HG03521 (cell line): Measurements from ENCODE around the gene GALNT14.

Experiments used
- ATAC-seq: cut with Tn5 transposase; IDR thresholded peaks from one replicate; pipeline ENCODE4 v1.9.1; 2021; ENCODE audit warnings: mild to moderate bottlenecking, moderate library complexity; ENCODE audit not compliant: unreplicated experiment

Gene GALNT14

DNA sequence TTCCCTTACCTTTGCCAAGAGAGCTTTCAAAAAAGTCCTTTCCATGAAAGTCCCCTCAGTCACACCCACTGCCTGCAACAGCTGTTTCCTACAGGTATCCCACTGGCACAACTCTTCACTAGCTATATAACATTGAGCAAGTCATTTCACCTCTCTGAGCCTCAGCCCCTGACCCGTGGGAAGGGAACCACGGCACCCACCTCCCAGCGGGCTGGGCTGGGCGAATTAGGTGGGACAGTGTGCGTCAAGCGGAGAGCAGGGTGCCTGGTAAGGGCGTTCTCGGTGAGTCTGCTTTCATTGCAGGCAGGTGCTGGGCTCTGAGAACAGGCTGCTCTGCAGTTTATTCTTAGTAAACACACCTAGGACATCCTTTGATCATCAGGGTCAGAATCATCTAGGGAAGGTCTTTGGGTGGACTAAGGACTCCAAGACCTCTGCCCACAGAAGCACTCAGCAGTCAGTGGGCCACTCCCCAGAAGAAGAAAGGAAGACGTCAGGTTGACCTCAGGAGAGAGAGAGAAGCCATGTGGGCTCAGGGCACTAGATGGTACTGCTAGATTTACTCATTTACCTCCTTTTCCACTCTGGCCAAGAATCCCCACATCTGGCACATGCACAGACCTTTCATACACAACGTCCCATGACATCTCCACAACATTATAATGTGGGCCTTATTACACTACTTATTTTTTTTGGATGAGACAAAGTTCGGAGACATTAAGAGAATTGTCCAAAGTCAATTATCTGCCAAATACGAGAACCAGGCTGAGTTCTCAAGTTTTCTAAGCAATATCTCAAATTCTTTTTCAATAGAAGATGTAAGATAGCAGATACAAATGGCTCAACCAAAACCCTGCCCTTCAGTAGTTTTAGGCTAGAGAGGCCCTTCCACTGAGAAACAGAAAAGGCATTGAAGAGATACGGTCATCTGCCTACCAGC is 79.9 kb downstream of the GALNT14 start:
- ATAC-seq, result no peak

DNA sequence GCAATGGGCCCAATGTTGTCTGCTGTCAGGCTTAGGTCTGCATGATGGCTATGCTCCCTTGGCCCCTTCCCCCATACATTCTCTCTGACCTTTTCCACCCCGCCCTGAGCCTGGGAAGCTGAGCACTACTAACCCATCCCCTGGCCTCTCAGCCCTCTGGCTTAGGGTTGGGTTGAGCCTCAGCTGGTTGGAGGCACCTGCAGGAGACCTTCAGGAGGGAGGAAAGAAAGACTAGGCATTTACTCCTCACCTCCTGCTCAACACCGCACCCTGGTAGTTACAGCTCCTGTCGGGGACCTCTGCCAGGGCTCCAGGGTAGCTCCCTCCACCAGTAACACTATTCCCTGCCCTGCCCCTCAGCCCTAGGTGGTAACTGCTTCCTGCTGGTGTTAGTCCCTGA is 80.5 kb downstream of the GALNT14 start:
- no peak for ATAC-seq

DNA sequence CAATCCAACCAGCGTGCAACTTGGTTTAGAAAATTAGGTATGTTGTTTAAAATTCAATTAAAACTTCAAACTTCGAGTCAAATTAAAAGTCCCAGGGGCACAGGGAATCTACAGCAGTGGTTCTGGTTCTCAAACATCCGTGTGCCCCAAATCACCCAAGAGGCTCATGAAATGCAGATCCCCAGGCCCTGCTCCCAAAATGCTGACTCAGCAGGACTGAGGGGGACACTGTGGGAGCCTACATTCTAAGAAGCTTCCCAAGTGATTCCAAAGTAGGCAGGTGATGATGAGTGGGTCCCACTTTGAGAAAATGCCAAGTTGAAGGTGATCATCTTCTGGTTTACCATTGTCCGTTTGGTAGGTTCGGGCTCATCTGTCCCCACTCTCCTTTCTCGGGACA is 82.3 kb downstream of the GALNT14 start:
- no peak for ATAC-seq

DNA sequence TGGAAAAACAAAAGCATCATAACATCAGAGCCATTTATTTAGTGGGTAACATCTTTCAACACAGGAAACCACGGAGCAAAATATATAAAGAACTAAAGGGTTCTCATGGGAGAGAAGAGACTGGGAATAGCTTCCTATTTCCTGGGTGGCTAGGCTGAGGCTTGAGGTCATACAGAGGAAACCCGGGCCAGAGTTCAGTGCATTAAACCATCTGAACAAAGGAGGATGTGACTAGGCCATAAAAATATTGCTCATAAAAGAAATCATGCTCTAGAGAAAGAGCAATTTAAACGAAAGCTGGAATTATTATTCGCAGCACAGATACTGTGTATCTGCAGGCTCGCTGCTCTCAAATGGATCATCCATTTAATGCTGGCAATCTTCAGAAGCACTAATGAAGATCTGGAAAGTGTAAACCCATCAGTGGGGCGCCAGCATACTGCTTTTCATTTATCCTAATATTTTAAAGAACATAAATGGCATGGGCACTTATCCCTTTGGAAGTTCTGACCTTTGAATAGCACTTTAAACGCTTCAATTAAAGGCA is 83.3 kb downstream of the GALNT14 start:
- no peak for ATAC-seq

DNA sequence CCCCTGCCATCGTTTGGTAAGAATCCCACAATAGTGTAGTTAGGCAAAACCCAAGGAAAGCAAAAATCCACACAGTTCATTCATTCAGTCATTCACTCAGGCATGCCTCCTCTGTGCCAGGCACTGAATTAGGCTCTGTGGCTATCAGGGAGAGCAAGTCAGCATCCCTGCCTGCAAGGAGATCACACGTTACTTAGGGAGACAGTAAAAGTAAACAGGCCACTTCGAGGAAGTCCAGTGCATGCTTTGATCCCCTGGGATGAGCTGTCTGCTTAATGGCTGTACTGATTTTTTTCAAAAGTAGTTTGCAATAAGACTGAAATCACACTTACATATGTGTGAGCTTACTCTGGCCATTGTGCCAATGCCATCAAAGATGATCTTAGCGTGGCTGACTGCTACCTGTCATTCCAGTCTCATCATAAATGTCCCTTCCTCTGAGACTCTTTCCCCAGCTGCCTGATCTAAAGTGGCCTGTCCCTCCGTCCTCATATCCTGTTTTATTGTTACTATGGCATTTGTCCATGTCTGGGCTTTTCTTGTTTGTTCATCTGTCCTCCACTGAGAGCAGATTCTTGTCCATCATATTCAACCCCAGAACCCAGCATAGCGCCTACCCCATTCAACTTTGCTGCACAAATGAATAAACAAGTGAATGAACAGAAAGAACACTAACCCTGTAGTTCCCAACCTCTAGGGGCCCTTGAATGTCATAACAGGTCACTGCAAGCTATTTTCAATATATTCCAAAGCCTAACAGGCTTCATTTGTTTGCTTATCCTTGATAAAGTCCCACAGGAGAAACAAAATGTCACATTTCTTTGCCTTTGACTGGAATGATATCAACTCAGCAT is 84.1 kb downstream of the GALNT14 start:
- no peak for ATAC-seq

DNA sequence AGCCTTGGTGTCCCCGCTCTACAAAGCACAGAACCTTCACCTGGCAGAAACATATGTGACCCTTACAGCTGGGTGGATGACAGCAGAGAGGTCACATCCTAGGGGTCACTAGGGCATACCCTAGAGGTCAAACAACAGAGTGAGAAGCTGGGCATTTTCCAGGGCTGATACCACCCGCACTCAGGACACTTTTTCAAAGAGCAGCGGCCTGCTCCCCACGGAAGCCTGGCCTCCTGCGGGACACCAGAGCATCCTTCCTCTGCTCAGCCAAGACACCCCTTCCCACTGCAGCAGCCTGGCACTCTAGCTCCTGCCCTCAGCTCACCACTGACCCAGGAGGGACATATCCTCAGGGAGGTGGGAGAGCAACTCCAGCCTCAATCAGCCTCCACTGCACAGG is 86.0 kb downstream of the GALNT14 start:
- ATAC-seq, result no peak

DNA sequence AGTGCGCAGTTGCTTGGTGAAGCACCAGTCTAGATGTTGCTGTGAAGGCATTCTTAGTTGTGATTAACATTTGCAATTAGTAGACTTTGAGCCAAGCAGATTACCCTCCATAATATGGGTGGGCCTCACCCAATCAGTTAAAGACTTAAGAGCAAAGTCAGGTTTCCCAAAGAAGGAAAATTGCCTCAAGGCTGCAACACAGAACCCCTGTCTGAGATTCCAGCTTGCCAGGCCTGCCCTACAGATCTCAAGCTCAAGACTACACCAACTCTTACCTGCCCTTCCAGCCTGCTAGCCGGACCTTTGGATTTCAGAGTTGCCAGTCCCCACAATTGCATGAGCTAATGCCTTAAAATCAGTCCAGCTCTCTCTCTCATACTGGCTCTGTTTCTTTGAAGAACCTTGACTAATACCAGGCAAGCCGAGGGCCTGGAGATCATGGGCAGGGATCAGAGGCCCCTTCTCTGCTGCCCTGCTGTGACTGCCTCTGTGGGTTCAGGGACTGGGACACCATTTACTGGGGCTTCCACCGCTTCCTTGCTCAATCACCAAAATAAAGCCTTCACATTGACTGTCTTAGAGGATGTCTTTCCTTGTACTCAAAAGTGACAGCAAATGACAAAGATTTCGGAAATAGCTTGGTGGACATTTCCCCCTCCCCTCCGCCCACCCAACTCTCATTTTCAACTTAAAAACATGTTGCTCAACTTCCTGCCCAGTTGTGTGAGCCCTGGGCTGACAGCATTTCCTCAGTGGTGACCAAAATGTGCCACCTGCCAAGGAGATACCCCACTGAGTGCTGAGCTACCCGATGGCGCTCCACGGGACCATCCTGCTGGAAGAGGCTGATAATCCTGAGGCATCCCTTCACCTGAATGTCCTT is 86.7 kb downstream of the GALNT14 start:
- no peak for ATAC-seq

DNA sequence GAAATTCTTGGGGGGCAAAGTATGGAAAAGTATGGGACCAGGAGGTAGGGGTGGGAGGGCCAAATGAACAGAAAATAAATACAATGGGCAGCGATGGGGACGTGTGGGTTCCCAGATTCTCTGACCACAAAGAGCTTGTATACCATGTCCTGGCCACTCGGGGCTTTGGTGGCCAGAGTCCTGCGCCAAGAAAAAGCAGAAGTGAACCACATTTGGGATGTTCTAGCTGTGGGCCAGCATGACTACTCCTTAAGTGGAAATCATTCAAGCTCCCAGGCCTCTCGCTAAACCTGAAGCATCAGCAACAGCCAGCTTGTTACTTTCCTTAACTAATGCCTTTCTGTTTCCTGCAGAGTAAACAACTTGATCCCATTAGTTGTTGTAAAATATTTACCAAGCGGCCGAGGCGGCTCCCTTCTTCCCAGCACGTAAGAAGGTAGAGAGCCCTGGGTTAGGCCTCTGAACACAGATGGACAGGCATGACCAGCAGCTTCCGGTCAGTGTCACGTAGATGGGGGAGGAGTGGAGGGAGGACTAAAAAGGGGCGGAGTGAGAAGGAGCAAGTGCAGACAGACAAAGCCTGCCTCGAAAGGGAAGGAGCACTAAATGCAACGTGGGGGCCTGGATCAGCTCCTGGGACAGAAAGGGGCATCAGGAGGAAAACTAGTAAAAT is 88.2 kb downstream of the GALNT14 start:
- no peak for ATAC-seq

DNA sequence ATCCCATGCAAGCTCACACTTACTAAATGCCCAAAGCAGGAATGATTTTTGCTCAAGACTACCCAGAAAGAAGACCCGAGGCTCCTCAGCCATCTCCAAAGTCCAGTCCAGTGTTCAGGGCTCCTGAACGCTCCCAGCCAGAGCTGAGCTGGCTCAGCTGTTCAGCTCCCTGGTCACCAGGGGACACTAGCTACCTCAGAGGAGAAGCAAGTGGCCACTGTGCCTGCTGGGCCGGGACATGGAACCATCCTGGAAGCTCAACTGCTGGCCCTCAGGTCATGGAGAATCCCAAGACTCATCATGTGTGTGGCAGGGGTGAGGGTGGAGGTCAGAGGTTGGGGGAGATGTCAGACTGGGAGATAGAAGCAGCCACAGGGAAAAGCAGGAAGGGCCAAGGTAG is 89.0 kb downstream of the GALNT14 start:
- no peak for ATAC-seq

DNA sequence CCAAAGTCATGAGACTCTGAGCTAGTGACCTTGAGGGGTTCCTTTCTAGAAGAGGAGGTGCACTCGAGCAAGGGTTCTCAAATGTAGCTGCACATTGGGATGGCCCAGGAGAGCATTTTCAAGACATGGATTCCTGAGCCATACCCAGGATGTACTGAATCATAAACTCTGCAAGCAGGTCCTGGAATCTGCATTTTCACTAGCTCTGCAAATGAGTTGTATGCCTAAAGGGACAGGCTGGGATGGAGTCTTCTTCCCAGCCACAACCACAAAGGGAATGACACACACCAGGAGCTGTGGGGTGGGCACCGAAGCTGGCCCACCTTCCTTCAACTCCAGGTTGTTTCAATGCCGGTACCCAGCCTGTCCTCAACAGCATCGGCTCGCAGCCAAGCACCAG is 90.6 kb downstream of the GALNT14 start:
- ATAC-seq, result no peak

DNA sequence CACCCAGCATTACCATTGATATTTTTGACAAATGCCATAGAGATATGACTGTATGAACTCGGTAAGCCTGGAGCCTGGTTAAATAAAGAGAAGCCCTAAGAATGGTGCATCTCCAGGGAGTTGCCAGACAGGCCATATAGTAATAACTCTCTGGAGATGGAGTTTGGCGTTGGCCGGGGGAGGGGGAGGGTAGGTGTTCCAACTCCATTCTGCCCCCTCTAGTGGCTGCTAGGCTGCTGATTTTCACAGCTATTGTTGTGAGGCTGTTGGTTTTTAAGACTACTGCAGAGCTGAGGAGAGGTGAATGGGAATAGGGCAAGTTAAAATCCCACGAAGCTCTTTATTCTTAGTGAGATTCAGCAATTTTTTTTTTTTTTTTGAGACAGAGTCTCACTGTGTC is 99.9 kb downstream of the GALNT14 start:
- ATAC-seq, result no peak

DNA sequence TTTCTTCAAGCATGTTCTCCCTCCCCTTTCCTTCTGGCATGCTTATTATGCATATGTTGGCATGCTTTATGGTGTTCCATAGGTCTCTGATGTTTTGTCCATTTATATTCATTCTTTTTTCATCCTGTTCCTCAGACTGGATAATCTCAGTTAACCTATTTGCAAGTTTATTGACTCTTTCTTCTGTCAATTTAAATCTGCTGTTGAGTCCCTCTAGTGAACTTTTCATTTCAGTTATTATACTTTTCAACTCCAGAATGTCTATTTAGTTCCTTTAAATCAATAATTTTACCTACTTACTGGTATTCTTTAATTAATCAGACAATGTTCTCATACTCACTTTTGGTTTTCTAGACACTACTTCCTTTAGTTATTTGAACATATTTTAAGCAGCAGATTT is 101.2 kb downstream of the GALNT14 start:
- no peak for ATAC-seq

DNA sequence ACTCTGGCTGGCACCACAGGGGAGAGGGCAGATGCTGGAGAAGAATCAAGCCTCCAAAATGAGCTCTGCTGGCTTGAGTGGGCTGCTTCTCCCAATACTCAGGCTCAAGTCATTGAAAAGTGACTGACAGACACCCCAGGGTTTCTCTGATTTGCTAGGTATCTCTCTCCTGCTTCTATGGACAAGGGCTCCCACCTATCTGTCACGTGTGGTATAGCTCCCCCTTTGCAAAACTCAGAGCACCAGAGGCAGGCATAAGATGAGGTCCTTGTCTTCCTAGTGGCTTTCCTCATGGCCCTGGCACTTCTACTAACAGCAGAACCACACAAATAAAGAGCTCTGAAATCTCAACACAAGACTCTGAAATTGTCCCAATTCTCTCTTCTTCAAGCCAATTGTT is 105.2 kb downstream of the GALNT14 start:
- no peak for ATAC-seq

DNA sequence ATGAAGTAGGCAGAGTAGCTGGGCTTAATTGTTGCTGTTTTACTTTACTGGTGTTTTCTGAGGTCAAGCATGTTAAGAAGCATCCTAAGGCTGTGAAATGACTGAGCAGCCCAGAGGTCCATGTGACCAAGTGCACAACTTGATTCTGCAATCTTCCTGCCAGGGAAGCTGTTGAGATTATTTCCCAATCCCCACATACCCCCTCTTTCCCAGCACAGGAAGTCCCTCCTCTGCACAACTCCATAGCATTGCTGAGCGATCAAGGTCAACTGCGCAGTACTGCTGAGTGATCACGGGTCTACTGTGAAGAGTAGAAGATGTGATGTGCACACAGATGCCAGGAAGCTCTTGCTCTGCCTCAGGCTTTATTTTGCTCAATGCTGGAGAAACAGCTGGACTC is 105.8 kb downstream of the GALNT14 start:
- ATAC-seq, result no peak

DNA sequence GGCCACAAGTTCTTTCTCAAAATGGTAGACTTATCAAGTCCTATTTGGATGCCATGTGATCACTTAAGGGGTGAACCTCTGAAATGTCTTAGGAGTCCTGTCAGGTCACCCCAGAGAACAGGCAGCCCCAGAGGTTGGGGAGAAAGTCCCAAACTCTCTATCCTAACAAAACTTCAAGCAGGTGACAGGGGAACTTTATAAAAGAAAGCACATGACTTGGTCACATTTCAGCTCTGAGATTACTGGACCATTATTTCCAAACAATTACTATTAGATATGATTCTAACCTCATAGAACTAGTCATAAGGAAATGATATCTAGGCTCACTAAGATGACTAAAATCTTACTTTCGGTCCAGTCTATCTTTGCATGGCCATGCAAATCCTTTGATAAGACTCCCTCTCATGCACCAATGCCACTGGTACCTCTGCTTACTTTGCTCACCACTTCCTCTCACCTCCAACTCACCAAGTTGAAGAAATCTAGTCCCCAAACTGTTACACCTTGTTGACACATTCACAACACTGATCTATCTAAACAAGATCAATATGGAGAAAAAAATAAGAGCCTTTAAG is 107.0 kb downstream of the GALNT14 start:
- ATAC-seq, result no peak

DNA sequence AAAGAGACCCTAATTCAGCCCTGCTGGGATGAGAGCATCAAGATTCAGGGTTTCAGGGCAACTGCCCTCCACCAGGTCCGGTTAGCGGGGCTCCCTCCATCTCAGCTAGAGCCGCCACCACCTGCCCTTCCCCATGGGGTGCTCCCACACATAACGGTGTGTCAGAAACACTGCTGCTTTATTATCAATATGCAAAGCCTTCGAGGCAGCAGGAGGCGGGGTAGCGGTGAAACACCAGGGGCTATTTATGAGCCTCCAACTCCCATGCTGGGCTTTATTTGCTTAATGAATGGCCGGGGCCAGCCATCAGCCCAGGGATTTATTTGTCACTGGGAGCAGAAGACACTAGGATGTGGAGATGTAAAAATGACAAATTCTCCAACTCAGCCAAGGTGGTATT is 109.8 kb downstream of the GALNT14 start:
- no peak for ATAC-seq

DNA sequence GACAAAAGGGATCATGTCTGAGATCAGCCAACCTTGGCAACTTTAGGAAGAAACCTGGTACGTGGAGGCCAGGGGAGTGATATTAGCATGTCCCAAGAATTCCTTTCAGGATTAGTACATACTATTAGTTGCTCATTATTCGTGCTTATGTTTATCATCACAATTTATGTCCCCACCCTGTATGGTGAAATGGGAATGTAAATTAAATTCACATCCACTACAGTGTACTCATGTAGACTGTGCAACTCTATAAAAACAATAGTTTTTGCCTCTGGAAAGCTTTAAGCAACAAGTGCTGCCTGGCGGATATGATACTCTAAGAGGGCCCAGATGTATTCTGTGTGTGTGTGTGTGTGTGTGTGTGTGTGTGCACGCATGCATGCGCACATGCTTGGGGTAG is 110.7 kb downstream of the GALNT14 start:
- no peak for ATAC-seq

DNA sequence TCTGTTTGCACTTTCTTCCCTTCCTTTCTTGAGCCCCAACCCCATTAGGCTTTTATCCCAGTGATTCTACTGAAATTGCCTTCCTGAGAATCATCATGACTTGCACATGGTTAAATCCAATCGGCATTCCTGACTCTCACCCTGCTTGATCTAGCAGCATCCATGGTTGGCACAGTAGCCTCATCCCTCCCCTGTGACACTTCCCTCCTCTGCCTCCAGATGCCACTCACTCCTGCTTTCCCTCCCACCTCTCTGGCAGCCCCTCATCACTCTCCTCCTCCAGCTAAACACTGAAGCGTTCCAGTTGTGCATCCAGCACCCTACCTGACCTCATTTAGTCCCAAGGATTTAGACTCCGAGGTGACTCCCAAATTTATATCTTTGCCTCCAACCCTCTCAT is 114.7 kb downstream of the GALNT14 start:
- no peak for ATAC-seq

DNA sequence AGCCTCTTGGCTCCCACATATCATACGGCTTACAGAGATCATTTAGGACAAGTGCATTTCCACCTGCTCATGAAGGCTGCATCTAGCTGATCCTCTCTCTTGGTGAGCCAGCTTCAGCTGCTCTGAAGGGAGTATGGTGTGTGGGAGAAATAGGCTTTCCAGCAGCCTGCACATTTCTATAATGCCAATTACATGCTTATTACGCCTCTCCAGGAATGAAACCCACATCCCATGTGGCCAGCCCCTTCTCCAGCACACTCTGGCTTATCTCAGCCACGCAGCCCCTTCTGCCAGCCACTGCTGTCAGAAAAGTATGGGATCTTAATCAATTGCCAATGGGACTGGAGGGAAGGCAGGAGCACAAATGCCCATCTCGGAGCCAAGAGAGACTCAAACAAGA is 117.5 kb downstream of the GALNT14 start:
- no peak for ATAC-seq

DNA sequence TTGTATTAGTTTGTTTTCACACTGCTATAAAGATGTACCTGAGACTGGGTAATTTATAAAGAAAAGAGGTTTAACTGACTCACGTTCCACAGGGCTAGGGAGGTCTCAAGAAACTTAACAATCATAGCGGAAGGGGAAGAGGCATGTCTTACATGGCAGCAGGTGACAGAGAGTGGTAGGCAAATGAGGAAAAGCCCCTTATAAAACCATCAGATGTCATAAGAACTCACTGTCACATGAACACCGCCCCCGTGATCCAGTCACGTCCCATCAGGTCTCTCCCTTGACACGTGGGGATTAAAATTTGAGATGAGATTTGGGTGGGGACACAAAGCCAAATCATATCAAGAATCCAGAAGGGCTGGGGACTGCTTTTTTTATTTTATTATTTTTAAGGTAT is 120.0 kb downstream of the GALNT14 start:
- ATAC-seq, result no peak
